ENCODE data around the gene C1QL1.

Gene C1QL1

DNA sequence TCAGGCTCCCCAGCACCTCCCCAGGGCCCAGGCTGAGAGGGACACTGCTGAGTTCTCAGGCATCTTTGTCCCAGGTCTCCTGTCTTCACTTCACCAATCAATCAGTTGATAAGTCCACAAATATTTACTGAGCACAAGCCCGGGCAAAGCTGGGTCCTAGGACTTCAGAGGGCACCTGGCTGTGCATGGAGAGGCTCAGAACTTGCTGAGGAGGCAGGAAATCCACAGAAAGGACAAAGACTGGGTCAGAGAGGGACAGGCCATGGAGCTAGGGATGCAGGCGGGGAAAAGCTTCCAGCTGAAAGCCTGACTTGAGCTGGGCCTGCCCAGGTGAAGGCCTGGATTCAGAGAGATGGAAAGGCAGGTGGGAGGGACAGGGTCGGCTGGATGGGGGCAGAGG lies 33.2 kb upstream of the C1QL1 start:
- no peak for DNase-seq (ENCODE audit: low spot score)
- in situ Hi-C loops (cut with MboI; ENCODE audit: low pct_unique_long_range_greater_than_20kb, low sequenced_read_pairs, unreplicated experiment), result no loop called here

DNA sequence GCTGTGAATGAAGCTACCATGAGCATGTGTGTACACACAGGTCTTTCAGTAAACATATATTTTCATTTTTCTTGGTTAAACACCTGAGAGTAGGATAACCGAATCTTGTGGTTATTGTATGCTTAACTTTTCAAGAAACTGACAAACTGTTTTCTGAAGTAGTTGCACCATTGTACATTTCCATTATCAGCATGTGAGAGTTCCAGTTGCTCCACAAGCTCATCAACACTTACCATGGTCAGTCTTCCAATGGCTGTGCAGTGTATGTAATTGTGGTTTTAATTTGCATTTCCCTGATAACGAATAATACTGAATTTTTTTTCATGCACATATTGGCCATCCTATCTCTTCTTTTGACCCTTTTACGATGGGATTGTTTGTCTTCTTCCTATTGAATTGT lies 31.3 kb upstream of the C1QL1 start:
- TF ChIP-seq, protein P1, sequence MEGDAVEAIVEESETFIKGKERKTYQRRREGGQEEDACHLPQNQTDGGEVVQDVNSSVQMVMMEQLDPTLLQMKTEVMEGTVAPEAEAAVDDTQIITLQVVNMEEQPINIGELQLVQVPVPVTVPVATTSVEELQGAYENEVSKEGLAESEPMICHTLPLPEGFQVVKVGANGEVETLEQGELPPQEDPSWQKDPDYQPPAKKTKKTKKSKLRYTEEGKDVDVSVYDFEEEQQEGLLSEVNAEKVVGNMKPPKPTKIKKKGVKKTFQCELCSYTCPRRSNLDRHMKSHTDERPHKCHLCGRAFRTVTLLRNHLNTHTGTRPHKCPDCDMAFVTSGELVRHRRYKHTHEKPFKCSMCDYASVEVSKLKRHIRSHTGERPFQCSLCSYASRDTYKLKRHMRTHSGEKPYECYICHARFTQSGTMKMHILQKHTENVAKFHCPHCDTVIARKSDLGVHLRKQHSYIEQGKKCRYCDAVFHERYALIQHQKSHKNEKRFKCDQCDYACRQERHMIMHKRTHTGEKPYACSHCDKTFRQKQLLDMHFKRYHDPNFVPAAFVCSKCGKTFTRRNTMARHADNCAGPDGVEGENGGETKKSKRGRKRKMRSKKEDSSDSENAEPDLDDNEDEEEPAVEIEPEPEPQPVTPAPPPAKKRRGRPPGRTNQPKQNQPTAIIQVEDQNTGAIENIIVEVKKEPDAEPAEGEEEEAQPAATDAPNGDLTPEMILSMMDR (IDR thresholded peaks at IDR 0.05; ENCODE audit: extremely low read depth, insufficient read depth, missing control alignments), result no peak
- no peak for DNase-seq (ENCODE audit: low spot score)
- in situ Hi-C loops (cut with MboI; ENCODE audit: low pct_unique_long_range_greater_than_20kb, low sequenced_read_pairs, unreplicated experiment), result no loop called here

More for the DNA sequence above, 33.2 kb upstream of the C1QL1 start:
- TF ChIP-seq, protein P1 (IDR thresholded peaks at IDR 0.05; ENCODE audit: extremely low read depth, insufficient read depth, missing control alignments), result no peak

DNA sequence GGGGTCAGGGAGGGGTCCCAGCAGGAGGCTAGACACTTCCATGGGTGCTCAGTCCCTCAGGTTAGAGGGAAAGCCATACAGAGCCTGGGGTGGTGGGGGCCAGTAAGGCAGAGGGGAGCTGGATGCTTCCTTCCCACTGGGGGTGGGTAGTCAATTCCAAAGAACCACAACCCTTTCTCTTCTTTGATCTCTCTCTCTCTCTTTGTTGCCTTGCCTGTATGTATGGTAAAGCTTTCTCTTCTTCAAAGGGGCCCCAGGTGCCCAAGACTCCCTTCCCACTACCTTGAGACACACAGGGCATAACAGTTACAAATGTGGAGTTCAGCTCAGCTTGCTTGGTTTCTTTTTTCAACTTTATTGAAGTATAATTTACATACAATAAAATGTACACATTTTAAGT lies 30.5 kb upstream of the C1QL1 start:
- TF ChIP-seq, protein P1 (IDR thresholded peaks at IDR 0.05; ENCODE audit: extremely low read depth, insufficient read depth, missing control alignments), result no peak
- in situ Hi-C loops (cut with MboI; ENCODE audit: low pct_unique_long_range_greater_than_20kb, low sequenced_read_pairs, unreplicated experiment), result no loop called here
- DNase-seq (ENCODE audit: low spot score), result no peak

DNA sequence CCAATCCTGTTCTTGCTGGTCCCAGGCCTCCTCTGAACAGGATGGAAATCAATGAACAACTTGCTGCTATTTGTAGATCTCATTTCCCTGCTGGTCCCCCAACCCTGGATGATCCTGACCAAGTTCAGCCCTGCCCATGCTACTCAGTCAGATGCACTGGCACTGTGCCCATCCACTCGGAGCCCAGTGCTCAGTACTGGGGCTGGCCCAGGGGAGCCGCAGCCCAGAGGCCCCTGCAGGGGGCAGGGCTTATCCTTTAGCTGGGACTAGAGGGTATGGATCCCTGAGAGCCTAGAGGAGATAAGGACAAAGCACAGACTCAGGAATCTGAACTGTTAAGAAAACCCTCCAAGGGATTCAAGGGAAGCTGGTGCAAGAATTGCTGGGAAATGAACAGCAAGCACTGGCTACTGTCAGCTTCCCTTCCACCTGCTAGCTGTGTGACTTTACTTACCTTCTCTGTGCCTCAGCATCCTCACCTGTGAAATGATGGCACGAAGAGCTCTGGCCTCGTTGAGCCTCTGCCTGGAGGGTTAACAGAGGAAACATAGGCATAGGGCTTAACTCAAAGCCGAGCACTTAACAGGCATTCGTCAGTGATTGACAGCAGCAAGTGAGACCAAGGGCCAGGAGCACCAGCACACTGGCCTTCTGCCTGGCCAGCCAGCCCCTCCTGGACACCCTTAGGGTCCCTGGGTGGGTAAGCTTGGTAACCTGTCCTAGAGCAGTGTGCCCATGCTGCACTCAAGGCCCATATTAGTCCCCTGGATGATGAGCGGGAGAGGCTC lies 29.8 kb upstream of the C1QL1 start:
- no peak for DNase-seq (ENCODE audit: low spot score)
- TF ChIP-seq, protein P1 (IDR thresholded peaks at IDR 0.05; ENCODE audit: extremely low read depth, insufficient read depth, missing control alignments), result no peak
- in situ Hi-C loops (cut with MboI; ENCODE audit: low pct_unique_long_range_greater_than_20kb, low sequenced_read_pairs, unreplicated experiment), result no loop called here

DNA sequence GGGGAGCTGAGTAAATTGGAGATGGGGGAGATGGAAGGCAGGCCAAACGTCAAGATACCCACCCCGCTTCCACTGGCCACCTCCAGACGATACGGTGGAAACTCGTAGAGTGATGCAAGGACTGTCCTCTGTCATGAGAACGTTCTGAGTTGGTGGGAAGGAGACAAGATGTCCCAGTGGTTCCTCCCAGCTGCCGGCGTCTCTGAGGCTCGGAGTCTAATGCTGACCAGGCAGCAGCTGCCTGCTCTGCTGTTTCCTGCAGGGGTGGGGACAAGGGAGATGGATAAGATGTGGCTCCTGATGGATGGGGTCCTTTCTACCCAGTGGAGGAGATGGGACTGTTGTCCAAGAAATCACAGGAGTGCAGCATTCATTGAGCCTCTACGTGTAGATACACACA lies 28.2 kb upstream of the C1QL1 start:
- in situ Hi-C loops (cut with MboI; ENCODE audit: low pct_unique_long_range_greater_than_20kb, low sequenced_read_pairs, unreplicated experiment), result no loop called here
- no peak for DNase-seq (ENCODE audit: low spot score)
- TF ChIP-seq, protein P1 (IDR thresholded peaks at IDR 0.05; ENCODE audit: extremely low read depth, insufficient read depth, missing control alignments), result no peak

DNA sequence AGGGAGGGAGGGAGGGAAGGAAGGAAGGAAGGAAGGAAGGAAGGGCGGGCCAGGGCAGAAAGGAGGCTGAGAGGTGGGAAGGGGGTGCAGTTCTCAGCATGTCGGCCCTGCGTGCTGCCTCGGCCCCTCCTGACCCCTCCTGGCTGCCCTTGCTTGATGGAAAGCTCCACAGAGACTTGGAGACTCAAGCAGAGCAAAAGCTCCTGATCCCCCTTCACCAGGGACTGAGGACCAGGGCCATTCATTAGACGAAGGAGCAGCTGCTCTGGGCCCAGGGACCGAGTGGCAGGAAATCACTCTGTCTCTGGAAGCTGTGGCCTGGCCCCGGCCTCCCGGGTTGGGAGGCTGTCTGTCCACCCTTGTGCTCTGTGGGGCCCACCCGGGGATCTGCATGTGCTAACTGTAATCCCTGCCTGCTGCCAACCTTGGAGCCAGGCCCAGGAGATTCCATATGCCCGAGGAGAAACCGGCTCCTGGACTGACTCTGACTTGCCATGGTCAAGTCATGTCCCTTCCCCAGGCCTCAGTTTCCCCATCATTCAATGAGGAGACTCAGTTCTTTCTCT lies 27.4 kb upstream of the C1QL1 start:
- TF ChIP-seq, protein P1 (IDR thresholded peaks at IDR 0.05; ENCODE audit: extremely low read depth, insufficient read depth, missing control alignments), result no peak
- no peak for DNase-seq (ENCODE audit: low spot score)
- in situ Hi-C loops (cut with MboI; ENCODE audit: low pct_unique_long_range_greater_than_20kb, low sequenced_read_pairs, unreplicated experiment), result no loop called here

Data from GM13977 (cell line).